Endodermal cell (in vitro differentiated cells): Measurements from ENCODE around the gene ZNF346. TPM values are rescaled to one million over a fixed set of nuclear protein-coding genes. Genes with fewer than 3 reads are reported as not detected.

Experiments
- DNase-seq: peaks from one replicate; pipeline ENCODE4 v3.0.0-alpha.2; 2017
- H3K27ac ChIP-seq: 2 replicates; pipeline ENCODE4 v1.5.1; 2013; ENCODE audit warnings: mild to moderate bottlenecking, low read depth, low read length, moderate library complexity
- H3K27me3 ChIP-seq: 2 replicates; pipeline ENCODE4 v1.6.1; 2013; ENCODE audit warnings: mild to moderate bottlenecking, low read length, moderate library complexity; ENCODE audit not compliant: insufficient read depth, control insufficient read depth, poor library complexity, severe bottlenecking
- H3K36me3 ChIP-seq: 2 replicates; pipeline ENCODE4 v1.7.0; 2013; ENCODE audit warnings: mild to moderate bottlenecking, low read length, moderate library complexity; ENCODE audit not compliant: control insufficient read depth, insufficient read depth
- H3K4me1 ChIP-seq: one replicate; pipeline ENCODE4 v1.7.0; 2013; ENCODE audit warnings: low read length; ENCODE audit not compliant: control insufficient read depth, insufficient read depth
- H3K4me3 ChIP-seq: 2 replicates; pipeline ENCODE4 v1.5.1; 2013; ENCODE audit warnings: mild to moderate bottlenecking, low read length, moderate library complexity
- H3K9ac ChIP-seq: 2 replicates; pipeline ENCODE4 v1.6.1; 2013; ENCODE audit warnings: mild to moderate bottlenecking, low read length, moderate library complexity; ENCODE audit not compliant: poor library complexity, severe bottlenecking; ENCODE audit errors: extremely low read depth
- H3K9me3 ChIP-seq: 2 replicates; pipeline ENCODE4 v1.6.1; 2013; ENCODE audit warnings: mild to moderate bottlenecking, low read length, moderate library complexity; ENCODE audit not compliant: control insufficient read depth
- H3K27ac Mint-ChIP-seq: 2 replicates; pipeline ENCODE4 v1.8.0; 2020; ENCODE audit warnings: mixed read lengths
- H3K27me3 Mint-ChIP-seq: 2 replicates; pipeline ENCODE4 v1.8.0; 2021; ENCODE audit warnings: mild to moderate bottlenecking, mixed read lengths; ENCODE audit not compliant: insufficient read depth
- H3K36me3 Mint-ChIP-seq: 2 replicates; pipeline ENCODE4 v1.8.0; 2020; ENCODE audit warnings: low read depth, mixed read lengths
- H3K4me1 Mint-ChIP-seq: 2 replicates; pipeline ENCODE4 v1.8.0; 2020; ENCODE audit warnings: mixed read lengths
- H3K4me3 Mint-ChIP-seq: 2 replicates; pipeline ENCODE4 v1.8.0; 2020; ENCODE audit warnings: mild to moderate bottlenecking, moderate library complexity, mixed read lengths
- H3K9me3 Mint-ChIP-seq: 2 replicates; pipeline ENCODE4 v1.8.0; 2020; ENCODE audit warnings: mild to moderate bottlenecking, mixed read lengths
- CTCF ChIP-seq: fragments of 200-600 bp; sonication (generic); conservative IDR thresholded peaks from 2 replicates; pipeline ENCODE4 v1.5.0; 2021; ENCODE audit warnings: antibody characterized with exemption, mild to moderate bottlenecking
- WGBS, 2 experiments: methylation state at CpG; one replicate each; pipeline versions ENCODE4 v1.1.5 to v1.1.7; 2013; ENCODE audit warnings: missing lambda C conversion rate in 2 of 2, mixed read lengths in 1 of 2; ENCODE audit not compliant: insufficient coverage in 1 of 2, insufficient read length in 1 of 2; 5-methylcytosine and 5-hydroxymethylcytosine counted together
- total RNA-seq, 2 donors: library from RNA; stranded (reverse); fragmentation: NEBNext Ultra II Directional in 1 of 2; extraction: Animal tissue kit (Norgen Biotek cat#: 25700) in 1 of 2; gene quantifications; 2 replicates in 1 of 2; 3 replicates in 1 of 2; pipeline ENCODE4 v1.2.1, GENCODE V29; 2021

ZNF346 gene
- total RNA-seq, 2 donors from 2014 or later, result 25.4 to 38.6 TPM

GRCh38 chr5:177126771-177127170 lies 104.3 kb downstream of the ZNF346 start:
- Mint-ChIP-seq H3K4me3 (no peak overlapping the region), H3K9me3 (no peaks in the 10 kb centered on the region), H3K27ac (no peak overlapping the region), H3K36me3 (no peaks in the 10 kb centered on the region), H3K27me3 (peaks cover 3% of the 10 kb centered on the region), H3K4me1 (peaks cover 17% of the 10 kb centered on the region)
- WGBS, 2 experiments, result 100% methylated on average over 1 of the region's 1 CpG; no CpG with 5 or more reads in 1 of the 2 experiments
- Histone ChIP-seq H3K27me3 (no peaks in the 10 kb centered on the region), H3K9me3 (no peaks in the 10 kb centered on the region), H3K9ac (no peak overlapping the region), H3K27ac (no peak overlapping the region), H3K4me1 (no peaks in the 10 kb centered on the region), H3K36me3 (no peaks in the 10 kb centered on the region), H3K4me3 (no peak overlapping the region)
- no peak for TF ChIP-seq CTCF
- no peak for DNase-seq

GRCh38 chr5:177128551-177128981 lies 106.1 kb downstream of the ZNF346 start:
- 90 to 91% methylated on average over 2 to 4 of the region's 4 CpGs for WGBS, 2 experiments
- Histone ChIP-seq H3K9me3 (no peaks in the 10 kb centered on the region), H3K36me3 (no peaks in the 10 kb centered on the region), H3K9ac (no peak overlapping the region), H3K4me3 (no peak overlapping the region), H3K4me1 (no peaks in the 10 kb centered on the region), H3K27me3 (no peaks in the 10 kb centered on the region), H3K27ac (no peak overlapping the region)
- Mint-ChIP-seq H3K9me3 (no peaks in the 10 kb centered on the region), H3K27ac (no peak overlapping the region), H3K4me3 (no peak overlapping the region), H3K36me3 (no peaks in the 10 kb centered on the region), H3K4me1 (peaks cover 17% of the 10 kb centered on the region), H3K27me3 (peaks cover 3% of the 10 kb centered on the region)
- no peak for TF ChIP-seq CTCF
- no peak for DNase-seq

GRCh38 chr5:177130211-177131018 lies 107.9 kb downstream of the ZNF346 start:
- H3K4me1 ChIP-seq, result peaks cover 7% of the 10 kb centered on the region
- no peak overlapping the region for H3K9ac ChIP-seq
- H3K9me3 ChIP-seq, result no peaks in the 10 kb centered on the region
- DNase-seq, result peak; percentile 52
- H3K4me3 ChIP-seq, result no peak overlapping the region
- Mint-ChIP-seq H3K4me1 (peaks cover 24% of the 10 kb centered on the region), H3K27ac (peak overlapping the region; percentile 42), H3K4me3 (peak overlapping the region; percentile 76), H3K9me3 (no peaks in the 10 kb centered on the region), H3K36me3 (peaks cover 10% of the 10 kb centered on the region), H3K27me3 (peaks cover 3% of the 10 kb centered on the region)
- H3K27ac ChIP-seq, result no peak overlapping the region
- no peaks in the 10 kb centered on the region for H3K27me3 ChIP-seq
- H3K36me3 ChIP-seq, result peaks cover 8% of the 10 kb centered on the region
- WGBS, 2 experiments, result 20 to 84% methylated on average over 1 to 5 of the region's 5 CpGs
- no peak for TF ChIP-seq CTCF

Other genes with a start within 250 kb of the ZNF346 start
- gene UNC5A, start 212.1 kb upstream of the ZNF346 start, total RNA-seq, result 1 to 10 TPM in 1 of 2 donors, under 1 TPM in 1; 0.89 to 1.4 TPM
- under 1 TPM in 1 of 2 donors, not detected in 1; 0.55 TPM for gene HK3, start 123.3 kb upstream of the ZNF346 start, total RNA-seq
- gene UIMC1, start 15.9 kb upstream of the ZNF346 start, total RNA-seq, result 10 to 100 TPM; 46.6 to 50.8 TPM
- 100 to 1,000 TPM; 123 to 131 TPM for gene FGFR4, start 64.2 kb downstream of the ZNF346 start, total RNA-seq
- gene NSD1, start 111.1 kb downstream of the ZNF346 start, total RNA-seq, result 100 to 1,000 TPM; 150 to 190 TPM